Stimulated activated CD8-positive, alpha-beta memory T cell treated with anti-CD3 and anti-CD28 coated beads, Interleukin-15, amount 100 ng/mL, for 24 hours (primary cell): ENCODE measurements around the gene PAX8.

Source experiments
- DNase-seq: peaks from one replicate; pipeline ENCODE4 v3.0.0-alpha.2; 2020; ENCODE audit warnings: low read depth

PAX8 gene

GRCh38 chr2:113167115-113167932 is 111.4 kb downstream of the PAX8 start:
- DNase-seq, result no peak

- DNase-seq, result no peak
These were observed 112.5 kb downstream of the PAX8 start for GRCh38 chr2:113166187-113166645.
